DMS79 treated with DMSO at 0.1 percent for 48 hours (cell line): Measurements from ENCODE around the gene CAPN12.

Experiments
- DNase-seq: peaks from one replicate; lab custom pipeline; 2025; lab: John Stamatoyannopoulos, UW

The CAPN12 gene

GRCh38 chr19:38739440-38740256 is 4.6 kb downstream of the CAPN12 start:
- DNase-seq, result no peak

- no peak for DNase-seq
Measured at GRCh38 chr19:38737921-38738737, 6.1 kb downstream of the CAPN12 start.

- DNase-seq, result no peak
Measured at GRCh38 chr19:38737281-38737865, 6.9 kb downstream of the CAPN12 start.

- DNase-seq, result peak; percentile 20
Measured at GRCh38 chr19:38736413-38737280, 7.6 kb downstream of the CAPN12 start.

- no peak for DNase-seq
Measured at GRCh38 chr19:38736036-38736412, 8.2 kb downstream of the CAPN12 start.

- DNase-seq, result no peak
Measured at GRCh38 chr19:38735257-38735686, 9.0 kb downstream of the CAPN12 start.

- no peak for DNase-seq
Measured at GRCh38 chr19:38734426-38735256, 9.6 kb downstream of the CAPN12 start.

- no peak for DNase-seq
Measured at GRCh38 chr19:38734176-38734425, 10.2 kb downstream of the CAPN12 start.

GRCh38 chr19:38733493-38734175 is 10.6 kb downstream of the CAPN12 start:
- DNase-seq, result no peak

- DNase-seq, result no peak
Measured at GRCh38 chr19:38733241-38733492, 11.1 kb downstream of the CAPN12 start.

- peak; percentile 70 for DNase-seq
Measured at GRCh38 chr19:38731654-38732301, 12.5 kb downstream of the CAPN12 start.

GRCh38 chr19:38730731-38731589 is 13.3 kb downstream of the CAPN12 start:
- no peak for DNase-seq

- DNase-seq, result no peak
Measured at GRCh38 chr19:38730470-38730730, 13.9 kb downstream of the CAPN12 start.

- peak; percentile 14 for DNase-seq
Measured at GRCh38 chr19:38729653-38730469, 14.4 kb downstream of the CAPN12 start.

- no peak for DNase-seq
Measured at GRCh38 chr19:38728752-38729541, 15.3 kb downstream of the CAPN12 start.

GRCh38 chr19:38727868-38728660 is 16.2 kb downstream of the CAPN12 start:
- no peak for DNase-seq

- DNase-seq, result no peak
Measured at GRCh38 chr19:38727306-38727867, 16.9 kb downstream of the CAPN12 start.
